ENCODE results near the gene PSIP1.

DNA sequence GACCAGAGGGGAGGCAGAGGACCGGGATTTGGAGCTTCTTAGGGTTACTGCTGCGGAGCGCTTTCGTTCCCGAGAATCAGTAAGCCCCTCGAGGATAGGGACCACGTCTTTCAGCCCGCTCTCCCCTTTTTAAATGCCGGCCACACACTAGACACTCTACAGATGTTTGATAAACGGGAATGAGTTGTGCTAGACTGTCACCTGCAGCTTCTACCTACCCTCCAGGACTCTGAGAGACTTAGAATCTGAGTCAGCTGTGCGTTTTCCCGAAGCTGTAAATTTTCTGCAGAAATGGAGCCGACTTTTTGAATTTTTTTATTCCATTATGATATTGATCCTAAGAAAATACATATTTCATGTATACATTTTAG lies 42.7 kb upstream of the PSIP1 start:
- TF ChIP-seq, protein P1, sequence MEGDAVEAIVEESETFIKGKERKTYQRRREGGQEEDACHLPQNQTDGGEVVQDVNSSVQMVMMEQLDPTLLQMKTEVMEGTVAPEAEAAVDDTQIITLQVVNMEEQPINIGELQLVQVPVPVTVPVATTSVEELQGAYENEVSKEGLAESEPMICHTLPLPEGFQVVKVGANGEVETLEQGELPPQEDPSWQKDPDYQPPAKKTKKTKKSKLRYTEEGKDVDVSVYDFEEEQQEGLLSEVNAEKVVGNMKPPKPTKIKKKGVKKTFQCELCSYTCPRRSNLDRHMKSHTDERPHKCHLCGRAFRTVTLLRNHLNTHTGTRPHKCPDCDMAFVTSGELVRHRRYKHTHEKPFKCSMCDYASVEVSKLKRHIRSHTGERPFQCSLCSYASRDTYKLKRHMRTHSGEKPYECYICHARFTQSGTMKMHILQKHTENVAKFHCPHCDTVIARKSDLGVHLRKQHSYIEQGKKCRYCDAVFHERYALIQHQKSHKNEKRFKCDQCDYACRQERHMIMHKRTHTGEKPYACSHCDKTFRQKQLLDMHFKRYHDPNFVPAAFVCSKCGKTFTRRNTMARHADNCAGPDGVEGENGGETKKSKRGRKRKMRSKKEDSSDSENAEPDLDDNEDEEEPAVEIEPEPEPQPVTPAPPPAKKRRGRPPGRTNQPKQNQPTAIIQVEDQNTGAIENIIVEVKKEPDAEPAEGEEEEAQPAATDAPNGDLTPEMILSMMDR (IDR thresholded peaks at IDR 0.05): no peak
- TF ChIP-seq POLR2A (IDR thresholded peaks at IDR 0.05): no peak
